CD14-positive monocyte (primary cell): ENCODE data around the gene GNA12. TPM values are rescaled to one million over a fixed set of nuclear protein-coding genes. Genes with fewer than 3 reads are reported as not detected.

Experiments used
- DNase-seq, 3 donors: peaks; one replicate each; pipeline ENCODE4 v3.0.0-alpha.2; 2011 to 2022
- H2AFZ ChIP-seq: 2 replicates; pipeline ENCODE4 v1.6.0; 2012; ENCODE audit warnings: mild to moderate bottlenecking, low read depth, low read length, inconsistent platforms; ENCODE audit not compliant: insufficient read depth, poor library complexity, severe bottlenecking
- H3K27ac ChIP-seq, 2 donors: 1 replicate in 1 of 2; 2 replicates in 1 of 2; pipeline ENCODE4 v1.5.1; 2012 to 2013; ENCODE audit warnings: low read length in 2 of 2, control low read depth in 1 of 2, inconsistent platforms in 1 of 2, low read depth in 1 of 2, mild to moderate bottlenecking in 1 of 2
- H3K27me3 ChIP-seq, 2 donors: one replicate each; pipeline versions ENCODE4 v1.6.0 to v1.6.1; 2011 to 2013; ENCODE audit warnings: low read length in 2 of 2; ENCODE audit not compliant: control insufficient read depth in 2 of 2, insufficient read depth in 2 of 2
- H3K36me3 ChIP-seq, 2 donors: replicated peaks in 1 of 2; 1 replicate in 1 of 2; 2 replicates in 1 of 2; pipeline versions ENCODE4 v1.5.1 to v1.6.1; 2012 to 2013; ENCODE audit warnings: low read length in 2 of 2, control low read depth in 1 of 2, inconsistent platforms in 1 of 2, mild to moderate bottlenecking in 1 of 2; ENCODE audit not compliant: insufficient read depth in 2 of 2, control insufficient read depth in 1 of 2
- H3K4me1 ChIP-seq, 2 donors: 1 replicate in 1 of 2; 2 replicates in 1 of 2; pipeline versions ENCODE4 v1.5.1 to v1.6.1; 2012 to 2013; ENCODE audit warnings: low read length in 2 of 2, control low read depth in 1 of 2, inconsistent platforms in 1 of 2, mild to moderate bottlenecking in 1 of 2, moderate library complexity in 1 of 2; ENCODE audit not compliant: insufficient read depth in 2 of 2, control insufficient read depth in 1 of 2
- H3K4me2 ChIP-seq: replicated peaks from 2 replicates; pipeline ENCODE3; 2012; ENCODE audit warnings: low read length, moderate library complexity, mild to moderate bottlenecking; ENCODE audit not compliant: poor library complexity, severe bottlenecking; ENCODE audit errors: extremely low read depth
- H3K4me3 ChIP-seq, 3 experiments: fragments of 200-600 bp in 1 of 3; sonication (generic) in 1 of 3; replicated peaks in 1 of 3; 1 replicate in 2 of 3; 2 replicates in 1 of 3; pipeline ENCODE4 v1.5.1; 2011 to 2013; ENCODE audit warnings: low read length in 3 of 3, mild to moderate bottlenecking in 3 of 3, control low read depth in 2 of 3, low read depth in 2 of 3, inconsistent platforms in 1 of 3, moderate library complexity in 1 of 3
- H3K79me2 ChIP-seq: 2 replicates; pipeline ENCODE4 v1.6.0; 2012; ENCODE audit warnings: mild to moderate bottlenecking, control low read depth, inconsistent platforms, low read length, moderate library complexity; ENCODE audit not compliant: insufficient read depth
- H3K9ac ChIP-seq: 2 replicates; pipeline ENCODE4 v1.6.0; 2017; ENCODE audit warnings: low read length, mild to moderate bottlenecking; ENCODE audit not compliant: insufficient read depth, poor library complexity, severe bottlenecking
- H3K9me3 ChIP-seq, 2 donors: replicated peaks in 1 of 2; 1 replicate in 1 of 2; 2 replicates in 1 of 2; pipeline versions ENCODE4 v1.5.1 to v1.6.1; 2012 to 2013; ENCODE audit warnings: low read length in 2 of 2, control low read depth in 1 of 2; ENCODE audit not compliant: control insufficient read depth in 1 of 2, insufficient read depth in 1 of 2
- H4K20me1 ChIP-seq: 2 replicates; pipeline ENCODE4 v1.6.0; 2012; ENCODE audit warnings: mild to moderate bottlenecking, low read length, control low read depth, moderate library complexity; ENCODE audit not compliant: insufficient read depth
- H3K27ac Mint-ChIP-seq, 7 donors: one replicate each; pipeline ENCODE4 v1.8.0; 2020; ENCODE audit warnings: mild to moderate bottlenecking in 7 of 7, mixed read lengths in 7 of 7, moderate library complexity in 6 of 7, inconsistent platforms in 2 of 7
- H3K27me3 Mint-ChIP-seq, 3 donors: one replicate each; pipeline ENCODE4 v1.8.0; 2021 to 2022; ENCODE audit warnings: low read depth in 3 of 3, mild to moderate bottlenecking in 3 of 3, mixed read lengths in 3 of 3, moderate library complexity in 3 of 3, inconsistent platforms in 1 of 3
- H3K36me3 Mint-ChIP-seq, 2 donors: one replicate each; pipeline ENCODE4 v1.8.0; 2020; ENCODE audit warnings: mixed read lengths in 2 of 2, inconsistent platforms in 1 of 2, mild to moderate bottlenecking in 1 of 2
- H3K4me1 Mint-ChIP-seq: one replicate; pipeline ENCODE4 v1.8.0; 2020; ENCODE audit warnings: mild to moderate bottlenecking, mixed read lengths
- H3K4me3 Mint-ChIP-seq, 2 donors: one replicate each; pipeline ENCODE4 v1.8.0; 2020; ENCODE audit warnings: mild to moderate bottlenecking in 2 of 2, mixed read lengths in 2 of 2, moderate library complexity in 1 of 2
- H3K9me3 Mint-ChIP-seq, 7 donors: one replicate each; pipeline ENCODE4 v1.8.0; 2020 to 2022; ENCODE audit warnings: mixed read lengths in 7 of 7, mild to moderate bottlenecking in 6 of 7, moderate library complexity in 6 of 7, inconsistent platforms in 2 of 7
- CTCF ChIP-seq: fragments of 200-600 bp; IDR thresholded peaks from one replicate; pipeline ENCODE4 v1.8.0; 2022; ENCODE audit warnings: antibody characterized with exemption, mild to moderate bottlenecking
- whole genome bisulfite sequencing: methylation state at CpG from one replicate; pipeline ENCODE4 v1.1.5; 2013; ENCODE audit warnings: missing lambda C conversion rate; ENCODE audit not compliant: insufficient coverage; 5-methylcytosine and 5-hydroxymethylcytosine counted together
- intact Hi-C, 2 donors: fragments of 100-400 bp; cut with micrococcal nuclease; formaldehyde crosslinking; loops; one replicate each; pipeline versions ENCODE4 v1.15.0 to v1.15.1; 2023
- polyA plus RNA-seq, 3 donors: library from polyadenylated mRNA; depleted of rRNA in 1 of 3; unstranded in 2 of 3; stranded (reverse) in 1 of 3; fragments of 300-500 nt in 2 of 3; fragments of >200 nt in 1 of 3; fragmentation: Illumina TruSeq in 2 of 3; gene quantifications; 1 replicate in 2 of 3; 2 replicates in 1 of 3; pipeline ENCODE4 v1.2.3, GENCODE V29; 2012 to 2021

Gene GNA12
- polyA plus RNA-seq, 3 donors, result 3.4 to 25.9 (median 10.6) TPM

GRCh38 chr7:2775376-2775775 lies 68.7 kb downstream of the GNA12 start:
- Histone ChIP-seq H3K4me2 (no peak overlapping the region), H3K9me3 (no peaks in the 10 kb centered on the region), H3K27me3 (no peaks in the 10 kb centered on the region), H4K20me1 (no peaks in the 10 kb centered on the region), H3K4me3 (no peak overlapping the region), H3K4me1 (peaks cover 47 to 49% of the 10 kb centered on the region in 2 donors), H3K79me2 (no peaks in the 10 kb centered on the region), H3K27ac (peak overlapping the region; percentile 35 to 93), H3K36me3 (peaks cover 0 to 6% of the 10 kb centered on the region in 2 donors), H2AFZ (no peak overlapping the region), H3K9ac (peak overlapping the region; percentile 16)
- 94% methylated on average over 9 of the region's 14 CpGs for WGBS
- peaks cover 0 to 3% (median 0%) of the 10 kb centered on the region in 7 donors for H3K9me3 Mint-ChIP-seq
- TF ChIP-seq CTCF, result no peak
- H3K36me3 Mint-ChIP-seq, result peaks cover 31 to 43% of the 10 kb centered on the region in 2 donors
- H3K27ac Mint-ChIP-seq, result peak overlapping the region; percentile 87 to 100 (median 99)
- DNase-seq, result no peak
- H3K4me3 Mint-ChIP-seq, result no peak overlapping the region
- peaks cover 65% of the 10 kb centered on the region for H3K4me1 Mint-ChIP-seq
- intact Hi-C loops, result loop anchor here (5.0 kb wide), 2 partner anchors 43 to 47 kb away; no protein-coding TSS in a partner anchor
- no peaks in the 10 kb centered on the region for H3K27me3 Mint-ChIP-seq

- H3K9ac ChIP-seq, result peak overlapping the region; percentile 16
- H3K27me3 ChIP-seq, result no peaks in the 10 kb centered on the region
- H3K4me1 ChIP-seq, result peaks cover 47 to 49% of the 10 kb centered on the region in 2 donors
- no peak for TF ChIP-seq CTCF
- H4K20me1 ChIP-seq, result no peaks in the 10 kb centered on the region
- no peaks in the 10 kb centered on the region for H3K79me2 ChIP-seq
- H3K4me2 ChIP-seq, result no peak overlapping the region
- H3K9me3 Mint-ChIP-seq, result peaks cover 0 to 3% (median 0%) of the 10 kb centered on the region in 7 donors
- H3K36me3 Mint-ChIP-seq, result peaks cover 31 to 45% of the 10 kb centered on the region in 2 donors
- 93% methylated on average over 3 of the region's 7 CpGs for WGBS
- H3K27ac Mint-ChIP-seq, result peak overlapping the region; percentile 87 to 100 (median 99)
- peak; percentile 67 to 81 (median 76) for DNase-seq
- H3K36me3 ChIP-seq, result peaks cover 0 to 6% of the 10 kb centered on the region in 2 donors
- H3K27me3 Mint-ChIP-seq, result no peaks in the 10 kb centered on the region
- intact Hi-C loops, result loop anchor here (1.0 to 5.0 kb wide), 4 partner anchors 14 to 47 kb away; no protein-coding TSS in a partner anchor
- peak overlapping the region; percentile 35 to 93 for H3K27ac ChIP-seq
- no peaks in the 10 kb centered on the region for H3K9me3 ChIP-seq
- H3K4me3 ChIP-seq, result no peak overlapping the region
- H3K4me3 Mint-ChIP-seq, result no peak overlapping the region
- H2AFZ ChIP-seq, result no peak overlapping the region
- H3K4me1 Mint-ChIP-seq, result peaks cover 66% of the 10 kb centered on the region
Observed at GRCh38 chr7:2774935-2775334, 69.2 kb downstream of the GNA12 start.
